ENCODE results near the gene PFN4.
"Not testable (repeated sequence)": the region's sequence is repeated elsewhere in the genome, so short reads cannot be mapped to it uniquely, and the experiment has no call there.

Gene PFN4, protein sequence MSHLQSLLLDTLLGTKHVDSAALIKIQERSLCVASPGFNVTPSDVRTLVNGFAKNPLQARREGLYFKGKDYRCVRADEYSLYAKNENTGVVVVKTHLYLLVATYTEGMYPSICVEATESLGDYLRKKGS

DNA sequence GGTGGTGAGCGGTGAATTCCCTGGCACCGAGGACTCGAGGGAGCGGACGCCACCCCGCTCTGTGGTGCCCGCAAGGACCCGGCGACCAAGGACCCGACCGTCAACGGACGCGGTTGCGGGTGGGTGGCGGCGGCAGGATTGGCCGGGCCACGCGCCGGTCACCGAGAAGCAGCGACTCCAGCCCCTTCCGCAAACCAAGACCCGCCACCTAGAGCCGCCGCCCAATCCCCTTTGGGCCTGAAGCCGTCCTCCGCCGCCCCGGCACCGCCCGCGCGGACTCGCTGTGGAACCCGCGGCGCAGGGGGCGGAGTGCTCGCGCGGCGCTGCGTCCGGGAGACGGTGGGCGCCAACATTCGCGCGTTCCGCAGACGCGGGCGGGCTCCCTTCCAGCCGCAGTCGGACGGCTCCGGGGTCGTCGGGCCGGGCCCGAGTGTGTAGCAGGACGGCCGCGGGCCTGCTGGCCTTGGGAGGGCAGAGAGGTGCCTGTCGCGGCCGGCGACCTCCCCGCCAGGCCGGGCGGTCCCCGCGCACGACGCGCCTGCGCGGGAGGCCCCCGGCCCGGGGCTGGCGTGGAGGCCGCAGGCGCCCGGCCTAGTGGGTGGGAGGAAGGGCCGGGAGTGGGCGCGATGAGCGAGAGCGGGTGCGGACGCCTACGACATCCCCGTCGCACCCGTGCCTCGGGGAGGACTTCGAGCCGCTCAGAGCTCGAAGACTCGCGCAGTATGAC, at the start of gene PFN4, which contains the start of gene FAM228B:
Gene PFN4, minus strand, starts transcription at position 140 of the 727 bp plus-strand sequence. CDS start 799 bp downstream, outside the sequence.
Gene FAM228B, plus strand, starts transcription at position 275 of the 727 bp plus-strand sequence. CDS start 893 bp downstream, outside the sequence.
- Histone ChIP-seq H3K27ac (peak within 1 kb of the TSS; percentile 70 to 93 (median 82)), H3K4me3 (peak within 1 kb of the TSS; percentile 56 to 85 (median 62))

- Histone ChIP-seq H3K4me3 (no peak overlapping the region), H3K27ac (no peak overlapping the region)
Measured at GRCh38 chr2:24169023-24169422, 45.9 kb upstream of the PFN4 start.

GRCh38 chr2:24164416-24164973, 41.4 kb upstream of the PFN4 start:
- no peak overlapping the region for H3K4me3 ChIP-seq
- no peak overlapping the region for H3K27ac ChIP-seq

- H3K4me3 ChIP-seq: no peak overlapping the region
Measured at GRCh38 chr2:24163601-24164000, 40.5 kb upstream of the PFN4 start.

GRCh38 chr2:24163186-24163585, 40.1 kb upstream of the PFN4 start:
- H3K4me3 ChIP-seq: no peak overlapping the region
- H3K27ac ChIP-seq: no peak overlapping the region

More at GRCh38 chr2:24163601-24164000, 40.5 kb upstream of the PFN4 start:
- H3K27ac ChIP-seq: no peak overlapping the region

- H3K27ac ChIP-seq: no peak overlapping the region
- no peak overlapping the region for H3K4me3 ChIP-seq
Measured at GRCh38 chr2:24162494-24162893, 39.4 kb upstream of the PFN4 start.

- no peak overlapping the region for H3K27ac ChIP-seq
- no peak overlapping the region for H3K4me3 ChIP-seq
Measured at GRCh38 chr2:24160761-24161160, 37.6 kb upstream of the PFN4 start.

DNA sequence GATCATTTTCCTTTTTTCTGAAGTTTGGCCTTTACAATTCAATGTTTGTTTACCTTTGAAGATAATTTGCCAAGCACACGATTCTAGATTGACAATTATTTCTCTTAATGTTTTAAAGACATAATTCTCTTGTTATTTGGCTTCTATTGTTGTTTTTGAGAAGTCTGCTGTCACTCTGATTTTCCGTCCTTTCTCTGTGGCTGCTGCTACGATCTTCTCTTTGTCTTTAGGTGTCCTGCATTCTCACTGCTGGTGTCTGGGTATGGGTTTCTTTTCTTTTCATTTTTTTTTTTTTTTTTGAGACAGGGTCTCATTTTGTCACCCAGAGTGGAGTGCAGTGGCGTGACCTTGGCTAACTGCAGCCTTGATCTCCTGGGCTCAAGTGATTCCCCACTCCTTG, 36.6 kb upstream of the PFN4 start:
- Histone ChIP-seq H3K4me3 (no peak overlapping the region), H3K27ac (no peak overlapping the region)

GRCh38 chr2:24158131-24158530, 35.0 kb upstream of the PFN4 start:
- no peak overlapping the region for H3K4me3 ChIP-seq
- no peak overlapping the region for H3K27ac ChIP-seq

- Histone ChIP-seq H3K4me3 (no peak overlapping the region), H3K27ac (no peak overlapping the region)
Measured at GRCh38 chr2:24153478-24153877, 30.3 kb upstream of the PFN4 start.

DNA sequence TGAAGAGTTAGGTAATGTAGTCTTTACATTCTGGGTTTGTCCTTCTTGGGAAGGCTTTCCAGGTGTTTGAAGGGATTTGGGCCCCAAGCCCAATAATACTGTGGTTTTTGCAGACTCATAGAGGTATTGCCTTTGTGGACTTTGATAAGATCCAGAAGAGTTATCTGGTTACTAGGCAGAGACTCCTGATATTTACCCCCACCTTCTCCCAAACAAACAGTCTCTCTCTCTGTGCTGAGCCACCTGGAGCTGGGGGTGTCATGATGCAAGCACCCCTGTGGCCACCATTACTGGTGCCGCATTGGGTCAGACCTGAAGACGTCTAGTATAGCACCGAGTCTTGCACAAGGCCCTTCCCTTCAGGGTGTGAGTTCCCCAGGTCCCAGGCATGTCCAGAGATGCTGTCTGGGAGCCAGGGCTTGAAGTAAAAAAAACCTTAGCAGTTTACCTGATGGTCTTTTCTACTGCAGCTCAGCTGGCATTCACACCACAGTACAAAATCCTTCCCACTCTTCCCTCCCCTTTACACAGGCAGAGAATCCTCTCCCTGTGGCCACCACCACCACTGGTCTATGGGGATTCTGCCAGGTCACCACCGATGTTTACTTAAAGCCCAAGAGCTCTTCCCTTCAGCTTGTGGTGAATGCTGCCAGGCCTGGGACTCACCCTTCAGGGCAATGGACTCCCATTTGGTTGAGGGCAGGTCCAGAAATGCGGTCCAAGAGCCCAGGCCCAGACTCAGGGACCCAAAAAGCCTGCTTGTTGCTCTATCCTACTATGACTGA, 29.5 kb upstream of the PFN4 start:
- no peak overlapping the region for H3K27ac ChIP-seq
- no peak overlapping the region for H3K4me3 ChIP-seq

DNA sequence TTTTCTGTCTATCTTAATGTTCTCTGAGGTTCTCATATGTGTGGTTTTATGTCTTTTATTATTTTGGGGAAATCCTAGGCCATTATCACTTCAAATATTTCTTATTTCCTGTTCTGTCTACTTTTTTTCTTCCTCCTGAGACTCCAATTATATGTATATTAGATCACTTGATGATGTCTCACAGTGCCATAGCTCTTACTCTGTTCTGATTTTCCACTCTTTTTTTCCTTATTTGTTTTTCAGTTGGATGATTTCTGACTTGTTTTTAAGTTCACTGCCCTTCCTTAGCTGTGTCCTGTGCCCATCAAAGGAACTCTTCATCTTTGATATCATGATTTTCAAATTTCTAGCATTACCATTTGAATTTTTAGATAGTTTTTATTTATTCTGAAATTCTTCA, 24.2 kb upstream of the PFN4 start:
- no peak overlapping the region for H3K27ac ChIP-seq
- H3K4me3 ChIP-seq: no peak overlapping the region

GRCh38 chr2:24140305-24140704, 17.2 kb upstream of the PFN4 start:
- not testable (repeated sequence) for H3K4me3 ChIP-seq, H3K27ac ChIP-seq

DNA sequence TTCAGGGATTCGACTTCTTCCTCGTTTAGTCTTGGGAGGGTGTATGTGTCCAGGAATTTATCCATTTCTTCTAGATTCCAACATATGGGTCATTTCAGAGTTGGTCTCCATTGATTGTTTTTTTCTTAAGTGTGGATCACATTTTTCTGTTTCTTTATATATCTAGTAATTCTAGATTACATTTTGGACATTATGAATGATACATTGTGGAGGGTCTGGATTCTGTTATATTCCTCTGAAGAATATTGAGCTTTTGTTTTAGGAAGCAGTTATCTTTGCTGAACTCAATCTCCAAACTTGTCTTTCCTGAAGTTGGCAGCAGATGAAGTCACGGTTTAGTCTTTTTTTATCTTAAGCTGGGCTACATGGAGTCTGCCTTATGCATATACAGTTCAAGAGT, 9.4 kb upstream of the PFN4 start:
- H3K4me3 ChIP-seq: no peak overlapping the region
- no peak overlapping the region for H3K27ac ChIP-seq

- H3K4me3 ChIP-seq: no peak overlapping the region
- no peak overlapping the region for H3K27ac ChIP-seq
Measured at GRCh38 chr2:24125956-24126355, 2.8 kb upstream of the PFN4 start.

- Histone ChIP-seq H3K4me3 (peak overlapping the region; percentile 56 to 85 (median 62)), H3K27ac (peak overlapping the region; percentile 70 to 93 (median 82))
Measured at GRCh38 chr2:24123922-24124580, 917 bp upstream of the PFN4 start.

- peak overlapping the region; percentile 56 to 85 (median 62) for H3K4me3 ChIP-seq
- H3K27ac ChIP-seq: peak overlapping the region; percentile 70 to 93 (median 82)
Measured at GRCh38 chr2:24122366-24123194, 554 bp downstream of the PFN4 start.

DNA sequence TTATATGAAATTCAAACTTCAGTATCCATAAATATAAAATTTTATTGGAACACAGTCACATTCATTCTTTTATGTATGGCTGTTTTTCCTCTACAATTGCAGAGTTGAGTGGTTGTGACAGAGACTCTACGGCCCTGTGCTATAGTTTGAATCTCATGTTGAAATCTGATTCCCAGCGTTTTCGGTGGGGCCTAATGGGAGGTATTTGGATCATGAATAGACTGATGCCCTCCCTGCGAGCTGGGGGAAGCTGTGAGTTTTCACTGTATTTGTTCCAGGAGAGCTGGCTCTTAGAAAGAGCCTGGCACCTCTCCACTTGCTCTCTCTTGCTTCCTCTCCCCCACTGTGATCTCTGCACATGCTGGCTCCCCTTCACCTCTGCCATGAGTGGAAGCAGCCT, 1.7 kb downstream of the PFN4 start:
- no peak overlapping the region for H3K27ac ChIP-seq
- H3K4me3 ChIP-seq: no peak overlapping the region

- no peak overlapping the region for H3K27ac ChIP-seq
Measured at GRCh38 chr2:24121066-24121465, 2.1 kb downstream of the PFN4 start.

More at GRCh38 chr2:24121066-24121465, 2.1 kb downstream of the PFN4 start:
- no peak overlapping the region for H3K4me3 ChIP-seq

Measured in skin epidermis (tissue), 12 donors.